Activated T-helper 1 cell treated with anti-CD3 and anti-CD28 coated beads, Interleukin-12 subunit alpha, Interleukin-12 subunit beta, Interleukin-2, Interleukin-4 antibody, amounts not matched to agents 30 ng/mL and 10 ng/mL and 1 ng/mL, durations not matched to agents 14 hours and 24 hours and 36 hours (primary cell): ENCODE results near the gene BICD1. TPM values are rescaled to one million over a fixed set of nuclear protein-coding genes. Genes with fewer than 3 reads are reported as not detected.

Experiments used
- DNase-seq: peaks from one replicate; pipeline ENCODE4 v3.0.0; 2021; ENCODE audit warnings: low spot score
- H3K27ac Mint-ChIP-seq: one replicate; pipeline ENCODE4 v1.8.0; 2021; ENCODE audit warnings: mild to moderate bottlenecking, mixed read lengths
- H3K27me3 Mint-ChIP-seq: one replicate; pipeline ENCODE4 v1.8.0; 2022; ENCODE audit warnings: mild to moderate bottlenecking, moderate library complexity, mixed read lengths; ENCODE audit not compliant: insufficient read depth
- H3K36me3 Mint-ChIP-seq: one replicate; pipeline ENCODE4 v1.8.0; 2021; ENCODE audit warnings: low read depth, mixed read lengths
- H3K4me1 Mint-ChIP-seq: one replicate; pipeline ENCODE4 v1.8.0; 2021; ENCODE audit warnings: low read depth, mixed read lengths
- H3K4me3 Mint-ChIP-seq: one replicate; pipeline ENCODE4 v1.8.0; 2021; ENCODE audit warnings: mild to moderate bottlenecking, moderate library complexity, mixed read lengths
- H3K9me3 Mint-ChIP-seq: one replicate; pipeline ENCODE4 v1.8.0; 2021; ENCODE audit warnings: mixed read lengths
- intact Hi-C: fragments of 100-400 bp; cut with micrococcal nuclease; formaldehyde crosslinking; loops from one replicate; pipeline ENCODE4 v1.15.1; 2024
- total RNA-seq: library from RNA; stranded (reverse); gene quantifications from 2 replicates; pipeline ENCODE4 v1.2.3, GENCODE V29; 2022

Gene BICD1
- total RNA-seq, 1 donor from 2014 or later, result 20.9 TPM

GRCh38 chr12:32293808-32294419, 187.3 kb downstream of the BICD1 start:
- intact Hi-C loops, result no loop called here
- H3K4me3 Mint-ChIP-seq, result no peak overlapping the region
- no peaks in the 10 kb centered on the region for H3K4me1 Mint-ChIP-seq
- no peak for DNase-seq
- H3K27me3 Mint-ChIP-seq, result no peaks in the 10 kb centered on the region
- no peak overlapping the region for H3K27ac Mint-ChIP-seq
- no peaks in the 10 kb centered on the region for H3K36me3 Mint-ChIP-seq
- H3K9me3 Mint-ChIP-seq, result no peaks in the 10 kb centered on the region

- DNase-seq, result no peak
- no peak overlapping the region for H3K4me3 Mint-ChIP-seq
Observed at GRCh38 chr12:32296567-32296966, 189.9 kb downstream of the BICD1 start.

GRCh38 chr12:32298917-32299316, 192.3 kb downstream of the BICD1 start:
- no peak overlapping the region for H3K27ac Mint-ChIP-seq
- intact Hi-C loops, result no loop called here

More at GRCh38 chr12:32296567-32296966, 189.9 kb downstream of the BICD1 start:
- Mint-ChIP-seq H3K27me3 (no peaks in the 10 kb centered on the region), H3K27ac (no peak overlapping the region), H3K9me3 (no peaks in the 10 kb centered on the region), H3K4me1 (no peaks in the 10 kb centered on the region), H3K36me3 (no peaks in the 10 kb centered on the region)
- intact Hi-C loops, result no loop called here

GRCh38 chr12:32301216-32301615, 194.6 kb downstream of the BICD1 start:
- Mint-ChIP-seq H3K27me3 (no peaks in the 10 kb centered on the region), H3K4me1 (no peaks in the 10 kb centered on the region), H3K27ac (no peak overlapping the region), H3K36me3 (no peaks in the 10 kb centered on the region), H3K9me3 (no peaks in the 10 kb centered on the region), H3K4me3 (no peak overlapping the region)
- intact Hi-C loops, result loop anchor here (10.0 kb wide), 1 partner anchor 896 kb away; no protein-coding TSS in a partner anchor
- DNase-seq, result no peak

More at GRCh38 chr12:32298917-32299316, 192.3 kb downstream of the BICD1 start:
- Mint-ChIP-seq H3K9me3 (no peaks in the 10 kb centered on the region), H3K36me3 (no peaks in the 10 kb centered on the region), H3K4me1 (no peaks in the 10 kb centered on the region), H3K27me3 (no peaks in the 10 kb centered on the region), H3K4me3 (no peak overlapping the region)
- no peak for DNase-seq

GRCh38 chr12:32302218-32303173, 195.8 kb downstream of the BICD1 start:
- no peaks in the 10 kb centered on the region for H3K9me3 Mint-ChIP-seq
- no peaks in the 10 kb centered on the region for H3K27me3 Mint-ChIP-seq
- no peak for DNase-seq
- H3K4me1 Mint-ChIP-seq, result no peaks in the 10 kb centered on the region
- no peak overlapping the region for H3K27ac Mint-ChIP-seq
- intact Hi-C loops, result loop anchor here (2.0 to 10.0 kb wide), 2 partner anchors 620 to 898 kb away; no protein-coding TSS in a partner anchor
- H3K4me3 Mint-ChIP-seq, result no peak overlapping the region
- no peaks in the 10 kb centered on the region for H3K36me3 Mint-ChIP-seq

- intact Hi-C loops, result loop anchor here (2.0 to 10.0 kb wide), 2 partner anchors 620 to 898 kb away; no protein-coding TSS in a partner anchor
Observed at GRCh38 chr12:32303174-32303549, 196.5 kb downstream of the BICD1 start.

GRCh38 chr12:32305163-32305562, 198.5 kb downstream of the BICD1 start:
- Mint-ChIP-seq H3K27me3 (no peaks in the 10 kb centered on the region), H3K4me1 (no peaks in the 10 kb centered on the region), H3K27ac (no peak overlapping the region), H3K4me3 (no peak overlapping the region), H3K9me3 (no peaks in the 10 kb centered on the region), H3K36me3 (no peaks in the 10 kb centered on the region)
- intact Hi-C loops, result loop anchor here (1.0 to 10.0 kb wide), 3 partner anchors 244 to 900 kb away; no protein-coding TSS in a partner anchor
- no peak for DNase-seq

More at GRCh38 chr12:32303174-32303549, 196.5 kb downstream of the BICD1 start:
- Mint-ChIP-seq H3K4me1 (no peaks in the 10 kb centered on the region), H3K4me3 (no peak overlapping the region), H3K36me3 (no peaks in the 10 kb centered on the region), H3K9me3 (no peaks in the 10 kb centered on the region), H3K27ac (no peak overlapping the region), H3K27me3 (no peaks in the 10 kb centered on the region)
- DNase-seq, result no peak

- peaks cover 5% of the 10 kb centered on the region for H3K4me1 Mint-ChIP-seq
- no peaks in the 10 kb centered on the region for H3K9me3 Mint-ChIP-seq
- no peaks in the 10 kb centered on the region for H3K27me3 Mint-ChIP-seq
- no peak overlapping the region for H3K27ac Mint-ChIP-seq
- H3K36me3 Mint-ChIP-seq, result no peaks in the 10 kb centered on the region
- H3K4me3 Mint-ChIP-seq, result no peak overlapping the region
- intact Hi-C loops, result loop anchor here (10.0 kb wide), 1 partner anchor 903 kb away; no protein-coding TSS in a partner anchor
- DNase-seq, result no peak
Observed at GRCh38 chr12:32307326-32307725, 200.7 kb downstream of the BICD1 start.

GRCh38 chr12:32309811-32310736, 203.4 kb downstream of the BICD1 start:
- Mint-ChIP-seq H3K27me3 (no peaks in the 10 kb centered on the region), H3K4me3 (no peak overlapping the region), H3K9me3 (no peaks in the 10 kb centered on the region), H3K4me1 (peaks cover 5% of the 10 kb centered on the region), H3K27ac (no peak overlapping the region), H3K36me3 (no peaks in the 10 kb centered on the region)
- no peak for DNase-seq
- intact Hi-C loops, result loop anchor here (10.0 kb wide), 1 partner anchor 905 kb away; no protein-coding TSS in a partner anchor

GRCh38 chr12:32312049-32312670, 205.5 kb downstream of the BICD1 start:
- H3K36me3 Mint-ChIP-seq, result no peaks in the 10 kb centered on the region
- no peak overlapping the region for H3K4me3 Mint-ChIP-seq
- H3K4me1 Mint-ChIP-seq, result peaks cover 5% of the 10 kb centered on the region
- H3K27ac Mint-ChIP-seq, result no peak overlapping the region
- no peaks in the 10 kb centered on the region for H3K9me3 Mint-ChIP-seq
- H3K27me3 Mint-ChIP-seq, result no peaks in the 10 kb centered on the region
- intact Hi-C loops, result loop anchor here (1.0 kb wide), 4 partner anchors 205 to 659 kb away; no protein-coding TSS in a partner anchor
- DNase-seq, result no peak

GRCh38 chr12:32322354-32322753, 215.7 kb downstream of the BICD1 start:
- no peak for DNase-seq
- Mint-ChIP-seq H3K4me3 (no peak overlapping the region), H3K9me3 (no peaks in the 10 kb centered on the region)

DNA sequence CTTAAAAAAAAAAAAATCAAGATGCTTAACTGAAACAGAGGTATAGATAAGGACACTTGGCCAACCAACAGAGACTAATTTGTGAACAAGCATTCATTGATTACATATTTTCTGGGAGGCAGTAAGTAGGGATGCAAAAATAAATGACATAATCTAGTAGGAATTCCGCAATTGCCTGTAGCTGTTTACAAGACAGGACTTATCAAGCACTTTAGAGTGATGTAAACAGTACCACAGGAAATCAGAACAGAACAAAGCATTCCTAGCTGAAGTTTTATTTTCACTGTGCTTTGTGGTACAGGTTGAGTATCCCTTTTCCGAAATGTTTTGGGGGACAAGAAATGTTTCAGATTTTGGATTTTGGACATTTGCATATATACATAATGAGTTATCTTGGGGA, 224.5 kb downstream of the BICD1 start:
- H3K4me3 Mint-ChIP-seq, result no peak overlapping the region
- no peaks in the 10 kb centered on the region for H3K27me3 Mint-ChIP-seq
- H3K27ac Mint-ChIP-seq, result no peak overlapping the region
- intact Hi-C loops, result no loop called here
- no peaks in the 10 kb centered on the region for H3K9me3 Mint-ChIP-seq
- H3K4me1 Mint-ChIP-seq, result peaks cover 9% of the 10 kb centered on the region
- H3K36me3 Mint-ChIP-seq, result no peaks in the 10 kb centered on the region
- DNase-seq, result no peak

More at GRCh38 chr12:32322354-32322753, 215.7 kb downstream of the BICD1 start:
- H3K36me3 Mint-ChIP-seq, result no peaks in the 10 kb centered on the region
- intact Hi-C loops, result no loop called here
- no peak overlapping the region for H3K27ac Mint-ChIP-seq
- no peaks in the 10 kb centered on the region for H3K4me1 Mint-ChIP-seq
- H3K27me3 Mint-ChIP-seq, result no peaks in the 10 kb centered on the region
